ENCODE data around the gene NPAS3.

NPAS3 gene

GRCh38 chr14:33401311-33401710 lies 462.6 kb downstream of the NPAS3 start:
- TF ChIP-seq GATA2 (IDR thresholded peaks at IDR 0.05; ENCODE audit: low read depth, low read length) (no peak), GATA3 (IDR thresholded peaks at IDR 0.05; ENCODE audit: low read depth, low read length) (no peak)

- no peak for TF ChIP-seq GATA3 (IDR thresholded peaks at IDR 0.05; ENCODE audit: low read depth, low read length)
- no peak for TF ChIP-seq GATA2 (IDR thresholded peaks at IDR 0.05; ENCODE audit: low read depth, low read length)
Measured at GRCh38 chr14:33402604-33403003, 463.9 kb downstream of the NPAS3 start.

GRCh38 chr14:33404054-33404453 lies 465.4 kb downstream of the NPAS3 start:
- TF ChIP-seq GATA3 (IDR thresholded peaks at IDR 0.05; ENCODE audit: low read depth, low read length) = no peak
- no peak for TF ChIP-seq GATA2 (IDR thresholded peaks at IDR 0.05; ENCODE audit: low read depth, low read length)

GRCh38 chr14:33404964-33405574 lies 466.4 kb downstream of the NPAS3 start:
- no peak for TF ChIP-seq GATA2 (IDR thresholded peaks at IDR 0.05; ENCODE audit: low read depth, low read length)
- TF ChIP-seq GATA3 (IDR thresholded peaks at IDR 0.05; ENCODE audit: low read depth, low read length) = no peak

GRCh38 chr14:33406766-33407165 lies 468.1 kb downstream of the NPAS3 start:
- no peak for TF ChIP-seq GATA2 (IDR thresholded peaks at IDR 0.05; ENCODE audit: low read depth, low read length)

GRCh38 chr14:33408291-33408690 lies 469.6 kb downstream of the NPAS3 start:
- TF ChIP-seq GATA3 (IDR thresholded peaks at IDR 0.05; ENCODE audit: low read depth, low read length) = no peak
- no peak for TF ChIP-seq GATA2 (IDR thresholded peaks at IDR 0.05; ENCODE audit: low read depth, low read length)

GRCh38 chr14:33412450-33412849 lies 473.8 kb downstream of the NPAS3 start:
- no peak for TF ChIP-seq GATA3 (IDR thresholded peaks at IDR 0.05; ENCODE audit: low read depth, low read length)
- no peak for TF ChIP-seq GATA2 (IDR thresholded peaks at IDR 0.05; ENCODE audit: low read depth, low read length)

GRCh38 chr14:33413381-33413780 lies 474.7 kb downstream of the NPAS3 start:
- no peak for TF ChIP-seq GATA2 (IDR thresholded peaks at IDR 0.05; ENCODE audit: low read depth, low read length)
- TF ChIP-seq GATA3 (IDR thresholded peaks at IDR 0.05; ENCODE audit: low read depth, low read length) = no peak

- TF ChIP-seq GATA2 (IDR thresholded peaks at IDR 0.05; ENCODE audit: low read depth, low read length) (no peak), GATA3 (IDR thresholded peaks at IDR 0.05; ENCODE audit: low read depth, low read length) (no peak)
Measured at GRCh38 chr14:33414041-33414440, 475.4 kb downstream of the NPAS3 start.

GRCh38 chr14:33420051-33420627 lies 481.5 kb downstream of the NPAS3 start:
- TF ChIP-seq GATA3 (IDR thresholded peaks at IDR 0.05; ENCODE audit: low read depth, low read length) = no peak
- no peak for TF ChIP-seq GATA2 (IDR thresholded peaks at IDR 0.05; ENCODE audit: low read depth, low read length)

- TF ChIP-seq GATA2 (IDR thresholded peaks at IDR 0.05; ENCODE audit: low read depth, low read length) = no peak
- TF ChIP-seq GATA3 (IDR thresholded peaks at IDR 0.05; ENCODE audit: low read depth, low read length) = no peak
Measured at GRCh38 chr14:33430414-33431035, 491.8 kb downstream of the NPAS3 start.

- TF ChIP-seq GATA3 (IDR thresholded peaks at IDR 0.05; ENCODE audit: low read depth, low read length) (no peak), GATA2 (IDR thresholded peaks at IDR 0.05; ENCODE audit: low read depth, low read length) (no peak)
Measured at GRCh38 chr14:33432407-33433023, 493.8 kb downstream of the NPAS3 start.

- TF ChIP-seq GATA2 (IDR thresholded peaks at IDR 0.05; ENCODE audit: low read depth, low read length) = no peak
- no peak for TF ChIP-seq GATA3 (IDR thresholded peaks at IDR 0.05; ENCODE audit: low read depth, low read length)
Measured at GRCh38 chr14:33433396-33433795, 494.7 kb downstream of the NPAS3 start.

GRCh38 chr14:33435911-33436689 lies 497.4 kb downstream of the NPAS3 start:
- TF ChIP-seq GATA2 (IDR thresholded peaks at IDR 0.05; ENCODE audit: low read depth, low read length) (no peak), GATA3 (IDR thresholded peaks at IDR 0.05; ENCODE audit: low read depth, low read length) (no peak)
